WTC11 (cell line): ENCODE data around the gene DTD1.

ENCODE experiments used
- NR2C2 ChIP-seq: sonication (generic); formaldehyde crosslinking; IDR thresholded peaks from 2 replicates; pipeline ENCODE4 v1.8.0; 2022; ENCODE audit warnings: mild to moderate bottlenecking, missing genetic modification reagents
- ZNF138 ChIP-seq: sonication (generic); formaldehyde crosslinking; conservative IDR thresholded peaks from 2 replicates; pipeline ENCODE4 v1.8.1; 2022; ENCODE audit warnings: mild to moderate bottlenecking, moderate library complexity, missing genetic modification reagents
- ZNF232 ChIP-seq: sonication (generic); formaldehyde crosslinking; IDR thresholded peaks from 2 replicates; pipeline ENCODE4 v1.8.0; 2022; ENCODE audit warnings: mild to moderate bottlenecking, missing genetic modification reagents
- TF ChIP-seq, protein P1 (sequence below): fragments of 200-600 bp; IDR thresholded peaks from 2 replicates; pipeline ENCODE4 v1.8.0; 2022; ENCODE audit warnings: antibody characterized with exemption

DNA sequence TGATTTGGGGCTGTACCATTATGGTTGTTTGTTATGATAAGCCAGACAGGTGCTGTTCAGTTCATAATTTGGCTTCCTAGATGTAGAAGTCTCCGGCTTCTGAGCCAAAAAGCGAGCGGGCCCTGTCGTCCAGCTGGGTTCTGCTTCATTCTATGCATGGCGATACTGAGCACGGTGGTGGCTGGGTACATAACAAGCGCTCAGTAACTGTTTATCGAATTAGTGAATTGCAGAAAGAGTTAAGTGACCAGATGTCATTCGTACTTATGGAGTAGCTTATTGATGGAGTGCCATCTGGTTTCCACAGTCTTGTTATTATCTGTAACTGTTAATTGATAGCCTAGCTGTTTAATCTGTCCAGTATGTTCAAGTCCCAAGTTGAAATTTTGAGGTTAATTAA is 85.0 kb downstream of the DTD1 start:
- TF ChIP-seq ZNF232 (no peak), ZNF138 (no peak), NR2C2 (no peak)
- TF ChIP-seq, protein P1, sequence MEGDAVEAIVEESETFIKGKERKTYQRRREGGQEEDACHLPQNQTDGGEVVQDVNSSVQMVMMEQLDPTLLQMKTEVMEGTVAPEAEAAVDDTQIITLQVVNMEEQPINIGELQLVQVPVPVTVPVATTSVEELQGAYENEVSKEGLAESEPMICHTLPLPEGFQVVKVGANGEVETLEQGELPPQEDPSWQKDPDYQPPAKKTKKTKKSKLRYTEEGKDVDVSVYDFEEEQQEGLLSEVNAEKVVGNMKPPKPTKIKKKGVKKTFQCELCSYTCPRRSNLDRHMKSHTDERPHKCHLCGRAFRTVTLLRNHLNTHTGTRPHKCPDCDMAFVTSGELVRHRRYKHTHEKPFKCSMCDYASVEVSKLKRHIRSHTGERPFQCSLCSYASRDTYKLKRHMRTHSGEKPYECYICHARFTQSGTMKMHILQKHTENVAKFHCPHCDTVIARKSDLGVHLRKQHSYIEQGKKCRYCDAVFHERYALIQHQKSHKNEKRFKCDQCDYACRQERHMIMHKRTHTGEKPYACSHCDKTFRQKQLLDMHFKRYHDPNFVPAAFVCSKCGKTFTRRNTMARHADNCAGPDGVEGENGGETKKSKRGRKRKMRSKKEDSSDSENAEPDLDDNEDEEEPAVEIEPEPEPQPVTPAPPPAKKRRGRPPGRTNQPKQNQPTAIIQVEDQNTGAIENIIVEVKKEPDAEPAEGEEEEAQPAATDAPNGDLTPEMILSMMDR = no peak
